HG02852 (cell line): ENCODE results near the gene SERPINA9.
"Not testable (repeated sequence)": the region's sequence is repeated elsewhere in the genome, so short reads cannot be mapped to it uniquely, and the experiment has no call there.

Source experiments
- ATAC-seq: cut with Tn5 transposase; IDR thresholded peaks from one replicate; pipeline ENCODE4 v1.9.1; 2021; ENCODE audit warnings: mild to moderate bottlenecking, moderate library complexity; ENCODE audit not compliant: unreplicated experiment

Gene SERPINA9

DNA sequence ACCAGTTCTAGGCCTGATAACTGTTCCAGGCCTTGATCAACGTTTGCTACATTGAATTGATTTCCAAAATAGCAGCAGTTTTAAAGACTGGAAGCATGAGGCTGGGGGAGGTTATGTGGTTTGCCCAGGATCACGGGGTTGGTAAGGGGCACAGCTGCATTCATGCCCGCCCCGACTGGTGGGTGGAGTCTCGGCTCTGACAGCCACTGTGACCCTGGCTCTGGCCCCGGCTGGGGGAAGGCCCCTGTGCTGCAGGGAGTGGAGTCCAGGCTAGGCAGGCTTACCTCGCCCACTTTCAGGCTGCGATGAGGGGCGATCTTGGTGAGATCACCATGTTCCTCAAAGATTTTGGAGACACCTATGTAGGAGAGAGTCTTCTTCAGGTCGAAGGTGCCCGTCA, 13.3 kb upstream of the SERPINA9 start:
- ATAC-seq: no peak

DNA sequence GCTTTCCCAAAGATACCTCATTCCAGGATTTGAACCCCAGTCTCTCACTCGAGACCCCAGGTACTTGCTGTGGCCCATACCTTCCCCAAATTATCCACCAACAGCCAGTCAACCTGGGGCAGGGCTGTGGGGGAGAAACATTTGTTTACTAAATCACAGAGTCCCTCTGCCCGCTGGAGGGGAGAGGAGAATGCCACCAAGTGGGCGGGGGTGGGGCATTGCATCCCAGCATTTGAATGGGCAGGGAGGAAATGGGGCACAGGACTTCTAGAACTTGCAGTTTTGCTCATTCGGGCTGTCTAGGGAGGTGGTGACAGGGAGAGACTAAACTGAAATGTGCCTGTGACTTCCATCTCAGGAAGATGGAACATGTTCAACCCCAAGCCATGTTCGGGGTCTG, 10.9 kb upstream of the SERPINA9 start:
- ATAC-seq: no peak

DNA sequence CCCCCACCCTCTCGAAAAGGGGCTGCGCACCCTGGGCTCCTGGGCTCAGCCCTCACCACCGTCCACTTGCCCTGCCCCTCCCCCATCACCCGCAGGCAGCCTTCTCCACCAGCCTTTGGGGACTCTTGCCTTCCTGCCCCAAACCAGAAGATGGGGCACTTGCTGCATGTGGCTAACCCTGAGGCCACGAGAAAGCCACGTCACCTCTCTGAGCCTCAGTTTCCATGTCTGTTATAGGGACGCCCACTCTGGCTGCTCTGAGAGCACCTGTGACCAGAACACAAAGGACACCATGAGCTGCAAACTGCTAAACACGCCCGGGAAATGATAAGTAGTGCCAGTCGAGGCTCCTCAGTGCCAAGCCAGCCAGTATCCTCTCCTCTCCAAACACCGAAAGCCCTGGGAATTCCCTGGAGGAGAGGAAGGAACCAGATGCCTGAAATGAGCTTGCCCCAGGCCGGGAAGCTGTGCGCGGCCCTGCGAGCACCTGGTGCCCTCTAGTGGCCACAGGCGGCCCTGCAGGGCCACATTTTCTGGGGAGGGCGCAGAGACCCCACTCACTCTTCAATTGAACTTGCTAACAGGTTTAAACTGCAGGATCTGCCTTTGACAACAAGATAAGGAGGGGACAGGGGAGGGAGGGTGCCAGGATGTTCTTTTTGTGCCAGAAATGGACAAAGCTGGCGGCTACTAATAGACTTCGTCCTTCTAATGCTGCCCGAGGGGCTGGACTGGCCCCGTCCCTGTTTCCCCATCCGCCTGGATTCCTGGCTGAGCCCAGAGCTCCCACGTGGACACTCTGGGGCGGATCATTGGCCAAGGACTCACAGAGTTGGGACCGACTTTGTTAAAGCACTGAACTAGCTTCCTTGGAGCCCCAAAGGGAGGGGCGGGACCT, 10.2 kb upstream of the SERPINA9 start:
- ATAC-seq: no peak

DNA sequence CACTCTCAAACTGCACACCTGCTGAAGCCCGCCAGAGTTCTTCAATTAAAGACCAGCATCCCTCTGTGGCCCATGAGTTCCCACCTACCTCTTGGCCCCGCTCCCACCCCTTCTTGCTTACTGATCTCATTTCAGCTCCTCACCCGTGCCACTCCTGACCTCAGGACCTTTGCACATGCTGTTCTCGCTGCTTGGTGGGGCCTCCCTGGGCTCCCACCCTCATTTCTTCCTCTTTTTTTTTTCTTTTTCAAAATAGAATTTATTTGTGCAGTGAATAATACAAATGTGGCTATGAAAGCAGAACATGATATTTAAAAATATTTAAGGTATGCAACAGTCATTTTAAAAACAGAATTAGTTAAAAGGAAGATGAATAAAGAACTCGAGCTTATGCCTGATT, 8.5 kb upstream of the SERPINA9 start:
- no peak for ATAC-seq

- no peak for ATAC-seq
Measured at GRCh38 chr14:94483729-94484275, 7.8 kb upstream of the SERPINA9 start.

GRCh38 chr14:94483071-94483451, 7.1 kb upstream of the SERPINA9 start:
- no peak for ATAC-seq

DNA sequence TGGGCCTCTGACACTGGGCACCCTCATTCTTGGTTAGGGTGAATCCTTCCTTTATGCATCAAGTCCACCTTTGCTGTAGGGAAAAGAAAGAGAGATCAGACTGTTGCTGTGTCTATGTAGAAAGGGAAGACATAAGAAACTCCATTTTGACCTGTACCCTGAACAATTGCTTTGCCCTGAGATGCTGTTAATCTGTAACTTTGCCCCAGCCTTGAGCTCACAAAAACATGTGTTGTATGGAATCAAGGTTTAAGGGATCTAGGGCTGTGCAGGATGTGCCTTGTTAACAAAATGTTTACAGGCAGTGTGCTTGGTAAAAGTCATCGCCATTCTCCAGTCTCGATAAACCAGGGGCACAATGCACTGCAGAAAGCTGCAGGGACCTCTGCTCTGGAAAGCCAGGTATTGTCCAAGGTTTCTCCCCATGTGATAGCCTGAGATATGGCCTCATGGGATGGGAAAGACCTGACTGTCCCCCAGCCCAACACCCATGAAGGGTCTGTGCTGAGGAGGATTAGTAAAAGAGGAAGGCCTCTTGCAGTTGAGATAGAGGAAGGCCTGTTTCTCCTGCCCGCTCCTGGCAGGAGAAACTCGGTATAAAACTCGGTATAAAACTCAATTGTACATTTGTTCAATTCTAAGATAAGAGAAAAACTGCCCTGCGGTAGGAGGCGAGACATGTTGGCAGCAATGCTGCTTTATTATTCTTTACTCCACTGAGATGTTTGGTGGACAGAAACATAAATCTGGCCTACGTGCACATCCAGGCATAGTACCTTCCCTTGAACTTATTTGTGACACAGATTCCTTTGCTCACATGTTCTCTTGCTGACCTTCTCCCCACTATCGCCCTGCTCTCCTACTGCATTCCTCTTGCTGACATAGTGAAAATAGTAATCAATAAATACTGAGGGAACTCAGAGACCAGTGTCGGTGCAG, 6.4 kb upstream of the SERPINA9 start:
- ATAC-seq: not testable (repeated sequence)

DNA sequence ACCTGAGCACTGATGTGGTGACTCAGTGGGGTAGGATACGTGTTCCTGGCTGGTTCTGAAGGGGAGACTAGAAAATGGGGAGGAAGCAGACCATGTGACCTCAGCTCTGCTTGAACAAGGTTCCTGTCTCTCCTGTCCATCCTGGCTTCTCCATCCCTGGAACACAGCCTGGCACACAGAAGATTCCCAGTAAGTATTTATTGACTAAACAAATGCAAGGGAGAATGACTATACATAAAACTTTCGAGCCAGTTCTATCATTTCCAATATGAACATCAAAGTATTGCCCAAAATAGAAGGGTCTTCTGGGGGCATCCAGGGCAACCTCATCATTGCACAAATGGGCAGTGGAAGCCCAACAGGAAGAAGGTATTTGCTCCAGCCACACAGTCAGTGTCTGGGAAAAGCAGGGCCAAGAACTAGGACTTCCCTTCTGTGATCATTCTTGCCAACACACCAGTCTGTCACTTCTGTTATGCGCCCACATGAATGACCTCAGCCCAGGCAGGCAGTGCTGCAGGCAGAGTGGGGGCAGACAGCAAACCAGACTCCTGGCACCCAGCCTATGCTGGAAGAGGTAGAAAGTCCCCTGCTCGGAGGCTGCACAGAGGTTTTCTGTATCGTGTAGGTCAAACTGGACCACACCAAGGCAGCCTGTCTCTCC, 5.6 kb upstream of the SERPINA9 start:
- no peak for ATAC-seq

GRCh38 chr14:94480809-94481208, 4.8 kb upstream of the SERPINA9 start:
- ATAC-seq: no peak

- no peak for ATAC-seq
Measured at GRCh38 chr14:94478420-94478819, 2.4 kb upstream of the SERPINA9 start.

- ATAC-seq: no peak
Measured at GRCh38 chr14:94474581-94475031, 1.4 kb downstream of the SERPINA9 start.

DNA sequence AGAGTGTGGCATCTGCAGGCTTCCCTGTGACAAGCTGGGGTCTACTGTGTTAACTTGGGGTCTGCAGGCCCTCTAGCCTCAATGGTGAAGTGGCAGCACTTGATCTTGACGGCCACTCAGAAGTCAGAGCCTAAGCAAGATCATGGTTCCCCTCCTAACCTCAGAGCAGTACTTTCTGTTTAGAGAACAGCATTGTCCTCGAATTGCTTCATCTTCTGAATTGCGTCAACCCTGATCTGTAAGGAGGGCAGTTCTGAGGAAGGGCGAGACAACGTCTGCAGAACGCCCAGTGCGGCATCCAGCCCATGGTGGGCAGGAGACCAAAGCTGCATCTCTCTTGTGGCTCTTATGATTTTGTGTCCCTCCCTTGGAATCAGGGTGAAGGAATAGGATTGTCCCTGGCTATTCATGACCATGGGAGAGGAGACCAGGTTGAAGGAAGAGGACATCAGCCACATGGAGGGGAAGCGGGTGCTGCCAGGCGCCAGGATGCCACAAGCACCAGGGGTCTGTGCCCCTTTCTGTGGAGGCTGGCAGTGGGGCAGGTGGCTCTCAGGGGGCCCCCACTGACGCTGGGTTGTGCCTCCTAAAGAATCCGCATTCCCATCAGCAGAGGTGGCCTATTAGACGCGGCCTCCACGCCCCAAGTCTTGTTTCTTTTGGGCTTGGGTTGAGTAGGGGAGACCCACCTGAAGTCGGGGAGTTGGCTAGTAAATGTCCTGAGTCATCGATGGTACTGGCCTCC, 2.2 kb downstream of the SERPINA9 start:
- ATAC-seq: no peak

DNA sequence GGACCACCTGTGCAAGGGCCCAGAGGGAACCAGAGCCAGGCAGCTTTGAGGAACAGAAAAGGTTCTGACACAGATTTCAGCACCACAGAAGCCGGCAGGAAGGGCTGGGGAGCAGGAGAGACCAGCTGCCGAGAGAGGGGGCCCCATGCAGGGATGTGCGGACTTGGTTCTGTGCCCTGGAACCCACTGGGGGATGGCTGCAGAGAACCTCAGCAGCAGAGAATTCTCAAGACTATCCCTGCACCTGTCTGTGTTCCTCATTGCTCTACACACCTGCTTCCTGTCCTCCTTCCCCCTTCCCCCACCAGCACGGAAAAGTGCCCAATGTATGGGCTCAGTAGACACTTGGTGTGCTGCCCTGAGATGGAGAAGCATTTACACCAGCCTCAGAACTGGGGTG, 3.2 kb downstream of the SERPINA9 start:
- ATAC-seq: no peak

DNA sequence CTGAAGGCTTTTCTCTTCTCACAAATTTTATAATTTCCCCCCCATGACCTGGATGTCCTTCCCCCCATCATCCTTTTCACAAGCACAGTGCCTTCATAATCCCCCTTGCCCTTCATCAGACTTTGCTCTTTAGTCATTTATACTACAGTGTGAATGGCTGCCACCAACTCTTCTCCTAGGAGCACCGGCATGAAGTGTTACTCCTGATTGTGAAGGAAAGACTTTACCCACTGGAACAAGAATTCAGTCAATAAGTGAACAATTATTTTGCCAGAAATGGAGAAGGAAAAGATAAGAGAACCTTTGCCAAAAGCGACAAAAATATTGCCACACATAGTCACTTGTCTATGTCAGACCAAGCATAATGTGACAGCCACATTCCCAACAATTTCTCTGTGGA, 5.0 kb downstream of the SERPINA9 start:
- no peak for ATAC-seq

GRCh38 chr14:94470311-94470710, 5.7 kb downstream of the SERPINA9 start:
- ATAC-seq: no peak

DNA sequence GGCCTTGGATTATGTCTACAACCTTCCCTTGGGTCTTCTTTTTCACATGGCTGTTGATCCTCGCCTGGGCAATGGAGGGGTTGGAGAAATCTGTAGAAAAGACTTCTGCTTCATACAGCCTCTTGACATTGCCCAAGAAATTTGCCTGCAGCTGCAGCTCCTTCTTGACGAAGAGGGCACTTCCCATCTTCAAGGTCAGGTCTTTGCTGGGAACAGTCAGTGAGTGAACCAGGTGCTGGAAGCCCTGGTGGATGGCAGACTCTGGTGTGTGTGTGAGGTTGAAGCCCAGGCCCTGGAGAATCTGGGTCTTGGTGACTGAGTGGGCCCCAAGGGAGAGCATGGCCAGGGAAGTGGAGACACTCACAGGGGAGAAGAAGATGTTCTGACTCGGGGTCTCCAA, 6.7 kb downstream of the SERPINA9 start:
- no peak for ATAC-seq

GRCh38 chr14:94467728-94468520, 8.1 kb downstream of the SERPINA9 start:
- ATAC-seq: no peak

DNA sequence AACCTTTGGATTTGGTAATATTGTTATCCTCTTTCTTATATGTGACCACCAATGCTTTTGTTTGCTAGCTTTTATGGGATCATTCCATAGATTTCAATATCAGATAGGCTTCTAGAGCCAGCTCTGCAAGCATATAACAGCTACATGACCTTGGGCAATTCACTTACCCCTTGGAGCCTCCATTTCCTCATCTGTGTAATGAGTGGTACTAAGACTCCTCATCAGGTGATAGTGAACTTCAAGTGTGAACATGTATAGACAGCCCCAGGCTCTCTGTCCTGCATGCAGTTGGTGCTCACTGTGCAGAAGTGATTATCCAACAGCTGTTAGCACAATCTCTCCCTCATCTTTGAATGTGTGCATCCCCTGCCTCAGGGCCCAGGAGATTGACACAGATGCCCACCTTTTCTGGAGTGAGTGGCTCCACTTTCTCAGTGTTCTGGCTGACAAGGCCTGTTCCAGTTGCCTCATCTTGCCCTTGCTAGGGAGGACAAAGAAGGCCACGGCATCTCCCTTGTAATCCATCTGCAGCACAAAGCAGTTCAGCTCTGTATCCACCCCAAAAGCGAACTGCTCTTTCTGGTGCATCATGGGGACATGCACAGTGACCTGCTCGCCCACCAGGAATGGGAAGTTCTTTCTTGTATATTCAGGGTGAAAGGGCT, 9.2 kb downstream of the SERPINA9 start:
- ATAC-seq: no peak

GRCh38 chr14:94465042-94465441, 11.0 kb downstream of the SERPINA9 start:
- ATAC-seq: no peak
